DMS114 treated with DMSO at 0.1 percent for 48 hours (cell line): Measurements from ENCODE around the gene TSPYL2.

Source experiments
- DNase-seq: peaks from one replicate; lab custom pipeline; 2025; ENCODE audit not compliant: unreplicated experiment; lab: John Stamatoyannopoulos, UW

Gene TSPYL2

GRCh38 chrX:53081925-53082772 is at the start of gene TSPYL2:
TSPYL2 (plus strand) TSS chrX:53082367; CDS start chrX:53082499, 132 bp downstream.
- DNase-seq = peak; percentile 92

DNA sequence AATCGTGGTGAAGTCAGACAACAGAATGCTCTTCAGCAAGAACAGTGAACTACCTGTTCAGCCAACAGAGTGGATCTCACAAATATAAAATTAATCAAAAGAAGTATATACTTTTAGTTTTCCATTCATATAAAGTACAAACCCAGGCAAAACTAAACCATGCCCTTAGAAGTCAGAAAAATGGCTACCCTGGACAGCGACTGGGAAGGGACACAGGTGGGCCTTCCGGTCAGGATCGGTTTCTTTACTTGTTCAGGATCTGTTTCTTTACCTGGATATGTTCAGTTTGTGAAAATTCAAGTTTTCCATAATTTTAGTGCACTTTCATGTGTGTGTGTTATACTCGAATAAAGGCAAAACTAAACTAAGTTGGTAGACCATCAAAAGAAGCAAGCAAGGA is 46.0 kb upstream of the TSPYL2 start:
- DNase-seq = no peak

DNA sequence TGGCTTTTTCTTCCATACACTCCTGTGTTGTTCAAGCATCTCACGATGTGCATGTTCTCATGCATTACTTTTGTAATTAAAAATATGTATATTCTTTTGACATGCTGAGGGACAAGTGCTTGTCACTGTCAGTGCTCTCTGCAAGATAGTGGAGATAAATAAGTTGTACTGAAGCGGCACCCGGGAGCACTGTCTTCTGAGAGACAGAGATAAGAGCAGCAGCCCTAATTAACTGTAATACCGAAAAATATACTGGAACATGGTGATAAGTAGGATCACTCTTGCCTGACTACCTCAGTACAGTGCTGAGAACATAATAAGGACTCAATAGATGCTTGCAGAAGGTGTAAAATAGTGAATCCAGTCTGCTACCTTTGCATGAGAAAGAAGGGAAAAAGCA is 42.9 kb upstream of the TSPYL2 start:
- no peak for DNase-seq

GRCh38 chrX:53044995-53045394 is 37.2 kb upstream of the TSPYL2 start:
- DNase-seq = no peak

- no peak for DNase-seq
Measured at GRCh38 chrX:53047228-53047627, 34.9 kb upstream of the TSPYL2 start.

DNA sequence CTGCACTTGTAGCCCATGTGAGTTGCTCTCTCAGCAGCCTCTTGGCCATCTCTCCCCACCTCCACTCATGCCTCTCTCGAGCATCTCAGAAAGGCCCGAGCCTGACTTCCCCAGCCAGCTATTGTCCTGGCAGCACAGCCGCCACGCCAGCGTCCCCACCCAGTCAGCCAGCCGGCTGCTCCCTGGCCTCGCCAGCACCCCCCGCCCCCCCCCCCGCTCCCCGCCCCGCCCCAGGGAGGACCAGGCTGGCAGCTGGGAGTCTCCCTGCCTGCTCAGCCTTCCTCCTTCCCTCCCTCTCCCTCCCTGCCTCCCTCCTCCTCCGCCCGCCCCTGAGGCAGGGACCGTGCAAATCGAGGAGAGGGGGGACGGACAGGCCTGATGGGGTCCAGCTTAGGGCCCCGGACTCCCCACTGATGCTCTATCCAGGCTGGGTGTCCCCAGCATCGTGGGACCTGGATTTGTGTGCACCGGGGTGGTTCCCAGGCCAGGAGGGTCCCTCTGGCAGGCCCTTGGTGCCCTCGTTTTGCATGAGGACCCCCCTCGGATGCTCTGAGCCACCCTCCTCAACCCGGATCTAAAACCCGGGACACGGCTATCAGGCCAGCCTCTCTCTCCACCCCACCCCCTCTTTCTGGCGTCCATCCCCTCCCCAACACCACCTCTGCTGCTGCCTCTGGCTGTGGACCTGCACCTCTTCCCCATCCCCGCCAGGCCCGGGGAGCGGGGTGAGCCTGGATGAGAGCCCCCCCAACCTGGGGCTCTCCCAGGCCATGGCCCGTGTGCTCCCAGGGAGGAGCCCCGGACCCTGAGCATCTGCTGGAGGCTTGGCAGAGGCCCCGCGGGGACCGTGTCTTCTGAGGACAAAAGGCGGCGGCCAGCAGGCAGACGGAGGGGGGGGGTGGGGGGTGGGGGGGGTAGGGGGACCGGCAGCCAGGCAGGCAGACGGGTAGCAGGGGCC is 33.7 kb upstream of the TSPYL2 start, which contains the start of gene GPR173:
Gene GPR173, plus strand, starts transcription at position 621 of the 958 bp plus-strand sequence. CDS start 27,833 bp downstream, outside the sequence.
- peak; percentile 11 for DNase-seq

DNA sequence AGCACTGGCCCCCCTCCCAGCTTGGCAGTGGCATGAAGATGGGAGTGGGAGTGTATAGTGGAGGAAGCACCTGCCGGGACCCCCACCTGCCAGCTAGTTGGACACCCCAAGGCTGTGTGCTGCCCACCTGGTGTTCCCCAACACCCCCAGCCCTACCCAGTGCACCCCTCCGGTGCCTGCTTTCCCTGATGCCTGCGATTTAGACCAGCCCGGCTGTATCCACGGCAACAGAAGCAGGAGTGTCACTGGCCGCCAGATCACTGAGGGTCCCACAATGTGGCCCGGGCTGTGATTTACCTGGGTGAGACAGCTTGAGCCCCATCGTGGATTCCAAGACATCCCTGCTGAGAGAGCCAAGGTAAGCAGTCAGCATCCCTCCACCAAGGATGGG is 33.0 kb upstream of the TSPYL2 start:
- no peak for DNase-seq

DNA sequence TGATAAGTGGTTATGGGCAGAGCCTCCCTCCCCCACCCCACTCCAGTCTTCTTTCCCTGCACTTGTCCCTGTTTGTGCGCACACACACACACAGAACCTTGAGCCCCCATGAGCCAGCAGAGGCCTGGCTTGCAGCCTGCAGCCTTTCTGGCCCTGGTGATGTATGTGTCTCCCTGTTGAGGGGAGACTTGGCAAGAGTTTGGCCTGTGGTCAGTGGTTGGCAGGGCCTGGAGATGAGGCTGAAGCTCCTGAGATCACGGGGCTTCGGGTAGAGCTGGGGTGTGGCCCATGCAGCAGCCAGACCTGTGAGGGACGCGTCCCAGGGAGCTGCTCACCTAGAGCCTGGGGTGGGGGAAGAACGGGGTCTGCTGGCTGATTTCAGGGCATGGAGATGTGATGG is 31.3 kb upstream of the TSPYL2 start:
- DNase-seq = no peak

DNA sequence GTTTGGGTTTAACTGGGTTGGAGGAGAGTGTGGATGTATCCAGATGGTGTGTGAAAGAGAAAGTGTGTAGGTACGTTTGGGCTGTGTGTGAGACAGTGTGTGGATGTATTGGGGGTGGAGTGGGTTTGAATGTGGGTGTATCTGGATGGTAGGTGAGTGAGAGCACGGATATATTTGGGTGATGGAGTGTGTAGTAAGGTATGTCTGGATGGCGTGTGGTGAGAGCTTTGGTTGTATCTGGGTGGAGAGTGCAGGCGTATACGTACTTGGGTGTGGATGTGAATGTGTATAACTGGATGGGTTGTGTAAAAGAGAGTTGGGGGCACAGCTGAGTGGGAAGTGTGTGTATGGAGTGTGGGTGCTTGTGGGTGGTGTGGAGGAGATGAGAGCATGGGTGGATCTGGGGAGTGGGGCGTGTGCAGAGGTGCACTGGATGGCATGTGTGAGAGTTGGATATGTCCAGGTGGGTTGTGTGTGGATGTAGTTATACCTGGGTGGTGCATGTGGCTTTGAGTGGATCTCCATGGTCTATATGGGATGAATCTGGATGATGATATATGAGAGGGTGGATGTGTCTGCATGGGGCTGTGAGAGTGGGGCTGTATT is 26.8 kb upstream of the TSPYL2 start:
- DNase-seq = no peak

DNA sequence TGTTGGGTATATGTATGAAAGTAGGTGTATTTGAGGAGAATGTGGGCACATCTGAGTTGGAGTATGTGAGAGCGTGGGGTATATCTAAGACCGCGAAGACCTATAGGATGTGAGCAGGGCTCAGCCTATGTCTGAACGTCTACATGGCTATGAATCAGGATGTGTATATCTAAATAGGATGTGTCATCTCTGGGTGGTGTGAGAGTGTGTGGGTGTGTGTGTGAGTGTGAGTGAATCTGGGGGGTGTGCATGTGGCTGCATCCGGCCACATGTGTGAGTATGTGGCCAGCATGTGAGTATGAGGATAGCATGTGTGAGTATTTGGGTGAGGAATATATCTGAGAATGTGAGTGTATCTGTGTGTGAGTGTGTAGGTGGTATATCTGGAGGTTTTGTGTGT is 25.9 kb upstream of the TSPYL2 start:
- DNase-seq = no peak

- DNase-seq = no peak
Measured at GRCh38 chrX:53065104-53065503, 17.1 kb upstream of the TSPYL2 start.

GRCh38 chrX:53071064-53071463 is 11.1 kb upstream of the TSPYL2 start:
- DNase-seq = no peak

- DNase-seq = peak; percentile 45
Measured at GRCh38 chrX:53071604-53072417, 10.4 kb upstream of the TSPYL2 start.

GRCh38 chrX:53072418-53073114 is 9.6 kb upstream of the TSPYL2 start:
- DNase-seq = no peak

DNA sequence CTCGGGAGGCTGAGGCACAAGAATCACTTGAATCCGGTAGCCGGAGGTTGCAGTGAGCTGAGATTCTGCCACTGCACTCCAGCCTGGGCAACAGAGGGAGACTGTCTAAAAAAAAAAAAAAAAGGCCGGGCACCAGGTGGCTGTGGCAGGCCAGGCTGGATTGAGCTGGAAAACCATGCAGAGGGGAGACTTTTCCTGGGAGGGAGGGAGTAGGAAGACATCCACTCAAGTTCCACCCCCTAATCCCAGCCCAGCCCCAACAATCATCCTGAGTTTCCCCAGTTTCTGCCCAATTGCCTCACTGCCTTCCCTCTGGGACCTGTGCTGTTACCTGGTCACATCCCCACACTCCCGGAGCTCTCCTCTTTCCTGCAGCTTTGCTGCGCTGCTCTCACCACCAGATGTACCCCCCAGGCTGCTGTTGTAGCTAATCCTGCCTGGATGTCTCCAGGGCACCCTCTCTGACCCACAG is 9.0 kb upstream of the TSPYL2 start:
- DNase-seq = no peak

DNA sequence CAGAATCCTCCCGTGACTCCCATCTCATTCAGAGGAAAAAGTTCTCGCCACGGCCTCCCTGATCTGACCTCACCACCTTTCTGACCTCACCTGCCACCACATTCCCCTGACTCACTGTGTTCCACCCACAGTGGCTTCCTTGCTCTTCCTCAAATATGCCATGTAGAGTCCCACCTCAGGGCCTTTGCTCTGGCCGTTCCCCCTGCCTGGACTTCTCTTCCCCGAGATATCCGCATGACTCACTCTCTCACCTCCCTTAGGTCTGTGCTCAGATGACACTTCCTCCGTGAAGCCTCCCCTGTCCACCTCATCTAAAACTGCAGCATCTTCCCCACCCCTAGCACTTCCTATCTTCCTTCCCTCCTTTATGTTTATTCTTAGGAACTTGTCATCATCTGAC is 7.2 kb upstream of the TSPYL2 start:
- DNase-seq = no peak

DNA sequence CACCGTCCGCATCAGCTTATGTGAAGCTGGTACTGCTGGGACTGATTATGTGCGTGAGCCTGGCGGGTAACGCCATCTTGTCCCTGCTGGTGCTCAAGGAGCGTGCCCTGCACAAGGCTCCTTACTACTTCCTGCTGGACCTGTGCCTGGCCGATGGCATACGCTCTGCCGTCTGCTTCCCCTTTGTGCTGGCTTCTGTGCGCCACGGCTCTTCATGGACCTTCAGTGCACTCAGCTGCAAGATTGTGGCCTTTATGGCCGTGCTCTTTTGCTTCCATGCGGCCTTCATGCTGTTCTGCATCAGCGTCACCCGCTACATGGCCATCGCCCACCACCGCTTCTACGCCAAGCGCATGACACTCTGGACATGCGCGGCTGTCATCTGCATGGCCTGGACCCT is 5.5 kb upstream of the TSPYL2 start:
- no peak for DNase-seq

DNA sequence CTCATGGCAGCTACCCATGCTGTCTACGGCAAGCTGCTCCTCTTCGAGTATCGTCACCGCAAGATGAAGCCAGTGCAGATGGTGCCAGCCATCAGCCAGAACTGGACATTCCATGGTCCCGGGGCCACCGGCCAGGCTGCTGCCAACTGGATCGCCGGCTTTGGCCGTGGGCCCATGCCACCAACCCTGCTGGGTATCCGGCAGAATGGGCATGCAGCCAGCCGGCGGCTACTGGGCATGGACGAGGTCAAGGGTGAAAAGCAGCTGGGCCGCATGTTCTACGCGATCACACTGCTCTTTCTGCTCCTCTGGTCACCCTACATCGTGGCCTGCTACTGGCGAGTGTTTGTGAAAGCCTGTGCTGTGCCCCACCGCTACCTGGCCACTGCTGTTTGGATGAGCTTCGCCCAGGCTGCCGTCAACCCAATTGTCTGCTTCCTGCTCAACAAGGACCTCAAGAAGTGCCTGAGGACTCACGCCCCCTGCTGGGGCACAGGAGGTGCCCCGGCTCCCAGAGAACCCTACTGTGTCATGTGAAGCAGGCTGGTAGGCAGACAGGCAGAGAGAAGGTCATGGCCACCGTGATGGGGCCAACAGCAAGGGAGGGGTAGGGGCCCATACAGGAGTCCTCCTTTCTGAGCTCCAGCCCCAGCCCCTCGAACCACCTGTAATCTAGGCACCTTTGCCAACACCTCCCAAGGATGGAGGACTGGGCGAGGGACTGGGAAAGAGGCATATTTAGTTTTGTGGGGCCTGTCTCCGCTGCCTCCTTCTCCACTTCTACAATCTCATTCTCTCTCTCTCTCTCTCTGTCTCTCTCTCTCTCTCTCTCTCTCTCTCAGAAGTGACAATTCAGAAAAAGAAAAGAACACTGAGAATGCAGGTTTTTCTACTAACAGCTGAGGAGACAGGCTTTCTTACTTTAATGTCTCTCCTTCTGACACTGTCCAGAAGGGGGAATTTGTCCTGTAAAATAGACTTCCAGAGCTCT is 4.7 kb upstream of the TSPYL2 start:
- DNase-seq = no peak

DNA sequence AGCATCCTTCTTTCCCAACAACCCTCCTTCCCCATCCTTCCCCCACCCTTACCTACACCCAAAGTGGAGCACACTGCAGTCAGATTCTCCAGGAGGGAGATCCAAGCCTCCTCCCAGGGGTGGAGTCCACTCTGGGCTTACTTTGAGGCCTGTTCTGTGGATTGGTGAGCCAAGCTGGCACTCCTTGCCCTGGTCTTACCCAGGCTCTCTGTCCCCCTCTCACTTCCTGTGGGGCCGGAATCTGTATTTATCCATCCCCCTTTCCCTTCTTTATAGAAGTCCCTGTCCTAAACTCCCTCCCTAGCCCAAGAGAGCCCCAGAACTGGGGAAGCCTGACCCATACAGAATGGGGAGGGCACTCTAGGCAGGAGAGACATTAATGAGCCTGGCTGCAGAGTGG is 3.2 kb upstream of the TSPYL2 start:
- DNase-seq = no peak
